GM12892 (cell line): ENCODE measurements around the gene ARHGAP26.

Experiments used
- POLR2A ChIP-seq: IDR thresholded peaks from 2 replicates; pipeline ENCODE4 v1.6.1; 2011; ENCODE audit warnings: low read depth, low read length, control low read depth
- POLR2AphosphoS5 ChIP-seq: IDR thresholded peaks from 2 replicates; pipeline ENCODE4 v1.6.1; 2011; ENCODE audit warnings: low read depth, low read length, control low read depth

DNA sequence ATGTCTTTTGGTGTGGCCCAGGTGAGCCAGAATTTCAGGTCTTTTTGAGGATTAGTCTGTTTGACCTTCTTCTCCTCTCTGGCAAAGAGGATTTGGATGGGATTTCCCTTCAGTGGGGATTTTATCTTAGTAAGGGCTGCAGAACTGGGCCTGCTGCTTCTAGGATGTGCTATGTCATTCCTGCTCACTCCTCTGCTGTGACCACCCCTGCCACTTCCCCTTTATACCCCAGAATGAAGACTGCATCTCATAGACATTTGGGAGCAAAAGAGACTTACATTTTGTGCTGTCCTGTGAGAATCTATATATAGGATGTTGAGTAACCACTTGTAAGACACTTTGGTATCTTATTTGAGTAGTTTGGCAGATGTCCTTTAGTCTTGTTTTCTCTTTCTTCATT is 76.2 kb downstream of the ARHGAP26 start:
- TF ChIP-seq POLR2A (no peak), POLR2AphosphoS5 (no peak)
